ENCODE results near the gene UVRAG.
"Not testable (repeated sequence)": the region's sequence is repeated elsewhere in the genome, so short reads cannot be mapped to it uniquely, and the experiment has no call there.

UVRAG gene

GRCh38 chr11:76075716-76076115, 260.7 kb downstream of the UVRAG start:
- no peak for DNase-seq (ENCODE audit: low read depth)

- DNase-seq (ENCODE audit: low read depth) = not testable (repeated sequence)
Observed at GRCh38 chr11:76076253-76076652, 261.2 kb downstream of the UVRAG start.

DNA sequence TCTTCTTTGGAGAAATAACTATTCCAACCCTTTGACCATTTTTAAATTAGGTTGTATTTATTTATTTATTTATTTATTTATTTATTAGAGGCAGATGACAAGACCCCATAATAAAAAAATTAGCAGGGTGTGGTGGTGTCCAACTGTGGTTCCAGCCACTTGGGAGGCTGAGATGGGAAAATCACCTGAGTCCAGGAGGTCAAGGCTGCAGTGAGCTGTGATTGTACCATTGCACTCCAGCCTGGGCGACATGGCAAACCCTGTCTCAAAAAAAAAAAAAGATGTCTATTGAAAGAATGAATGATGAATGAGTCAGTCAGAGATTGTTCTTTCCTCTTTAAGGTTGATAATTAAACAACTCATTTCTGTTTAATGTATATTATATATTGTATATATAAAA, 261.7 kb downstream of the UVRAG start:
- no peak for DNase-seq (ENCODE audit: low read depth)

- no peak for DNase-seq (ENCODE audit: low read depth)
Observed at GRCh38 chr11:76077575-76078150, 262.7 kb downstream of the UVRAG start.

GRCh38 chr11:76081084-76081483, 266.1 kb downstream of the UVRAG start:
- DNase-seq (ENCODE audit: low read depth) = not testable (repeated sequence)

- no peak for DNase-seq (ENCODE audit: low read depth)
Observed at GRCh38 chr11:76083563-76084451, 268.8 kb downstream of the UVRAG start.

- DNase-seq (ENCODE audit: low read depth) = no peak
Observed at GRCh38 chr11:76085270-76085669, 270.3 kb downstream of the UVRAG start.

GRCh38 chr11:76086743-76087635, 272.0 kb downstream of the UVRAG start:
- DNase-seq (ENCODE audit: low read depth) = no peak

- no peak for DNase-seq (ENCODE audit: low read depth)
Observed at GRCh38 chr11:76087749-76088148, 272.7 kb downstream of the UVRAG start.

DNA sequence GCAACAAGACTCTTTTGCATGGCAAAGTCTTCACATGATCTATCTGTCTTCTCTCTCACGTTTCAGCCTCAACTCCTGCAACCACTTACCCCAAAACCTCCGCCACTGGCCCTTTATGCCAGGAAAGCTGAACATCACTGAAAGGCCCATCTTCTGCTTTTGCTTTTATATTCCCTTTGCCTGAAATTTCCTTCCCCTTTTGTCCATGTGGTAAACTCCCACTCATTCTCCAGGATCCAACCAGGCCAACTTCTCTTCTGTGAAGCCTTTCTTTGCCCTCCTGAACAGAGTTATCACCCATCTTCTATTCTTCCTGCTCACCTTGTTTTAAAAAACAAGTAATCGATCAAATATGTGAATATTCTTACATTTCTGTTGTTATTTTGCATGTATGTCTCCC, 273.5 kb downstream of the UVRAG start:
- DNase-seq (ENCODE audit: low read depth) = no peak

DNA sequence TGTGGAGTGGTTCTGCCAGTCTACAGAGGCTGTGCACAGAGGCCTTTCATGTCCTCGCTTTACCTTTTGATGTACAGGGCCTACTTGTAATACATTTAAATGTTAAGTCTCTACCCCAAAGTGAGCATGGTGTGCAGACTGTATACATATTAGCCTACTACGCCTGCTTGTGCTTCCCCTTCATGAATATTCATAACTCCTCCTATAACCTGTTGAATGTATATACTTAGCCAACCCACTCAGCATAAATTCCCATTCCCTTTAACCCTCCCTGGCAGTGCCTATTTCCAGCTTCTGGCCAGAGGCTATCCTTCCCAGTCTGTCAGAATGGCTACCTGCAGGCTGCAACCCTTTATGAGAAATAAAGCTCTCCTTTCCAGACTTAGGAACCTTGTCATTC, 275.2 kb downstream of the UVRAG start:
- DNase-seq (ENCODE audit: low read depth) = no peak

DNA sequence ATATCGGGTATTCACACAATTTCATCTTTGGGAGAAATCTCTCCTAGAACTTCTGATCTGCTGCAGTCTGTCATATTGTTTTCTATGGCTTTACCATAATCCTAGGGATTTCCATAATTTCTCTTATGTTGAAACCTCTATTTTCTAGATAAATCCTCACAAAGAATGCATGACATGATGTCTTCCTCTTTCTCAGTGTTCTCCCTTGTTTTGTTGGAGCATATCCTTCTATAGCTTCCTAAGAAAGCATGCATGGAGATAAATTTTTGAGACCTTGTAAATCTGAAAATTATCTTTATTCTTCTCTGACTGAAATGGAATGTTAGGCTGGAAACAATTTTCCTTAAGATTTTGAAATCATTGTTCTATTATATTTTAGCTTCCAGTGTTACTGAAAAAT, 275.8 kb downstream of the UVRAG start:
- no peak for DNase-seq (ENCODE audit: low read depth)

- no peak for DNase-seq (ENCODE audit: low read depth)
Observed at GRCh38 chr11:76094740-76095139, 279.7 kb downstream of the UVRAG start.

GRCh38 chr11:76095891-76096290, 280.9 kb downstream of the UVRAG start:
- DNase-seq (ENCODE audit: low read depth) = no peak

DNA sequence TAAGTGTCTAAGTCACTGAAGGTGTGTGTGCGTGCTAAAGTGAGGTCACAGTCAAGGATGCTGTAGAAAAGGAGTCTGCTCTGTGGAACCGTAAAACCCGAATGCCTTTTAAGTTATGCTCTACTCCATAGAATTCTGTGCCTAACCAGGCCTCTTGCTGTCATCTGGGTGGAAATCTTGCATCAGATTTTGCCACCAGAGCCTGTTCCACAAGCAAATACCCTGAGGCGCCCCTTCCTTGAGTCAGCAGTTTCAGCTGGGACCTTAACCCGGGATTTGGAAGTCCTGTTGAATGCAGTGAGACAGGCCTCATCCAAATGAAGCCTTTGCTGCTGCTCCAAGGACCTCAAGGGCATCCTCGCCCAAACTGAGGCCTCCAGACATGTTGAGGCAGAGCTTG, 281.5 kb downstream of the UVRAG start:
- no peak for DNase-seq (ENCODE audit: low read depth)

- no peak for DNase-seq (ENCODE audit: low read depth)
Observed at GRCh38 chr11:76102802-76103201, 287.8 kb downstream of the UVRAG start.

DNA sequence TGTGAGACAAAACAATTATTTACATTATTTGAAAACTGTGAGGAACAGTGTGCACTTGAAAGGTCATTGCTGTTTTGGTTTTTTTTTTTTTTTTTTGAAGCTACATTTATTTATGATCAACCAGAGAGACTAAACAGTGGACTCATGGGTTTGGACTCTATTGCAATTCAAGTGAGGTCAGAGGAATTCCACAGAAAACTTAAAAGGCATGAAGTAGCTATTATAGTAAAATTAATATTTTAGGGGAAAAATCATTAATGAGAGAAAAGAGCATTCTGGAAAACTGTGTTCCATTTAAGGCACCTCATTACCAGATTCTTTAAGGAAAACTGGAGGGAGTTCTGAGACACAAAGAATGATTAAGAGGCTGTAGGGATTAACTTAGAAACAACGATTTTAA, 288.4 kb downstream of the UVRAG start:
- no peak for DNase-seq (ENCODE audit: low read depth)

DNA sequence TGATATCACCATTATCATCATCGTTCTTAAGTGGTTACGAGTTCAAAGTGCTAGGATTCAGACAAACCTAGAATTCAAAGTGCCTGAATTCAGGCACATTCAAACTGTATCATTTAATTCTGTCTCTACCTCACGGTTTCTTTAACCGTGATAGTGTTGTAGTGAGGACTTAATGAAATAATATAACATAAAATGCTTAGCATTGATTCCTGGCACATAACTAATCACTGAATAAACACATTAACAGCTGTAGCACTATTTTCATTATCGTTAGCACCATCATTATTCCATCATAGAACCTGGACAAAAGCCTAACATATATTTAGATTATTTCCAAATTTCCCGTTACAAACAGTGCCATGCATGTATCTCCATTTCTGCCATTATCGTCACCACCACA, 289.3 kb downstream of the UVRAG start:
- DNase-seq (ENCODE audit: low read depth) = no peak

GRCh38 chr11:76105637-76106036, 290.6 kb downstream of the UVRAG start:
- no peak for DNase-seq (ENCODE audit: low read depth)

GRCh38 chr11:76107971-76108370, 293.0 kb downstream of the UVRAG start:
- no peak for DNase-seq (ENCODE audit: low read depth)

DNA sequence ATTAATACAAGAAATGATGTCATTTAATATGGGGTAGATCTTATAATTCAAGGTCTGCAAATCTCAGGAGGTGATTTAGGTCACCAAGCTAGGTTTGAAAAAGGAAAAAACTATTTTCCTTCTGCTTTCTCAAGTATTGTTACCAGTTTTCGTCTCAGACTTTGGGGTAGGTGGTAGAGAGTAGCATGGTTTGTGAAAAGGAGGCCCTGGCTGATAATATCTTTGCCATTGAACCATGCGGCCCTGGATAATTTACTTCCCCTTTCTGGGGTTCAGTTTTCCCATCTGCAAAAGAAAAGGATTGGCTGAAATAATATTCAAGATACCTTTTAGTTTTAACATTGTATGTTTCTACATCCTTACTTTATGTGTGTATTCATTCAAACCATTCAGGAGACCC, 299.2 kb downstream of the UVRAG start:
- no peak for DNase-seq (ENCODE audit: low read depth)

DNA sequence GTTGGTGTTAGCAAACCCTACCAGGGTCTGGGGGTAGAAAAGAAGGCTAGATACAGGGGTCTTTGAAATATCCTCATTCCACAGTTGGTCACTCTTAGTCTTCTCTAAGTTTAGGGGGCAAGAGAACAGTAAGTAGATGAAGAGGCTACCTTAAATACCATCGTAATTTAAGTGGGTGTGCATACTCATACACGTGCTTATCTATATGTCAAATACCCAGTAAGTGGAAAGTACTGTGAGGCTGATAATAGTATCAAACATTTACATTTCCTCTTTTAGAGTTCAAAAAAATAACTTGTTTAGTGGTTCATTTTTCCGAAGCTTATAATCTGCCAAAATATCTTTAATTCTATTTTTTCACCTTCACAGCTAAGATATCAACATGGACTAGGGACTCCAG, 300.5 kb downstream of the UVRAG start:
- no peak for DNase-seq (ENCODE audit: low read depth)

DNA sequence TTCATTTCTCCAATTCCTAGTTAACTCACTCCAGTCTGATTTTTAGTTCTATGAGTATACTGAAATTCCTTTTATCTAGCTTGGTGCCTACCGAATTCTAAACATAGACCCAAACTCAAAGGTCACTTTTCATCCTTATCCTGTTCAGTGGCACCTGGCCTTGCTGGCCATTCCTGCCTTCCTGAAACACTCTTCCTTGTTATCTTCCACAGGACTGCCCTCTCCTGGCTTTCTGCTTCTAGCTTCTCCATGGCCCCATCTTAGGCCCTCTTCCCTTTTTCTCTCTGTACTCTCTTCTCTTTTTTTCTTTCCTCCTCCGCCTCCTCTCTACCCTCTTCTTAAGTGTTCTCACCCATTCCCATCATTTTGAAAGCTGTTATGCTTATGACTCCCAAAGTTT, 304.0 kb downstream of the UVRAG start:
- no peak for DNase-seq (ENCODE audit: low read depth)
